HL-60 (cell line): ENCODE data around the gene ZC3H4.

ENCODE experiments used
- GABPA ChIP-seq: IDR thresholded peaks from 2 replicates; pipeline ENCODE4 v1.6.1; 2012; ENCODE audit warnings: low read depth
- POLR2AphosphoS5 ChIP-seq: IDR thresholded peaks from 2 replicates; pipeline ENCODE4 v1.6.1; 2012; ENCODE audit warnings: low read depth
- TF ChIP-seq, protein P1 (sequence below): IDR thresholded peaks from one replicate; pipeline ENCODE4 v1.5.1; 2011; ENCODE audit warnings: low read length, control low read depth, inconsistent platforms; ENCODE audit not compliant: insufficient read depth
- TF ChIP-seq, protein P2 (sequence below): IDR thresholded peaks from 2 replicates; pipeline ENCODE4 v1.6.1; 2012; ENCODE audit warnings: low read depth; ENCODE audit not compliant: insufficient replicate concordance

DNA sequence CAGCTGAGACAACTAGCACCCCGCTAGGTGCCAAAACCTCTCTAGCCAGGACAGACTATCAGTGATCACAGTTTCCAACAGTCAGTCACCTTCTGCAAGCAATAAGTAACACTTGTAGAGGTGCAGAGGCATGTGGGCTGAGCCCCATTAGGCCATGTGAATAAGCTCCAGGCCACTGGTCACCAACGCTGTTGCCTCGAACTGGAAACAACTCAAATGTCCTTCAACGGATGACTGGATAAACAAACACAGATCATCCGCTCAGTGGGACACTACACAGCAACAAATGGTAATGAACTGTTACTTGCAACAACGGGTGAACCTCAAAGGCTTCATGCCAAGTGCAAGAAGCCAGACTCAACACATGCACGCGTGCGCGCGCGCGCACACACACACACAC is 37.6 kb downstream of the ZC3H4 start:
- TF ChIP-seq, protein P1, sequence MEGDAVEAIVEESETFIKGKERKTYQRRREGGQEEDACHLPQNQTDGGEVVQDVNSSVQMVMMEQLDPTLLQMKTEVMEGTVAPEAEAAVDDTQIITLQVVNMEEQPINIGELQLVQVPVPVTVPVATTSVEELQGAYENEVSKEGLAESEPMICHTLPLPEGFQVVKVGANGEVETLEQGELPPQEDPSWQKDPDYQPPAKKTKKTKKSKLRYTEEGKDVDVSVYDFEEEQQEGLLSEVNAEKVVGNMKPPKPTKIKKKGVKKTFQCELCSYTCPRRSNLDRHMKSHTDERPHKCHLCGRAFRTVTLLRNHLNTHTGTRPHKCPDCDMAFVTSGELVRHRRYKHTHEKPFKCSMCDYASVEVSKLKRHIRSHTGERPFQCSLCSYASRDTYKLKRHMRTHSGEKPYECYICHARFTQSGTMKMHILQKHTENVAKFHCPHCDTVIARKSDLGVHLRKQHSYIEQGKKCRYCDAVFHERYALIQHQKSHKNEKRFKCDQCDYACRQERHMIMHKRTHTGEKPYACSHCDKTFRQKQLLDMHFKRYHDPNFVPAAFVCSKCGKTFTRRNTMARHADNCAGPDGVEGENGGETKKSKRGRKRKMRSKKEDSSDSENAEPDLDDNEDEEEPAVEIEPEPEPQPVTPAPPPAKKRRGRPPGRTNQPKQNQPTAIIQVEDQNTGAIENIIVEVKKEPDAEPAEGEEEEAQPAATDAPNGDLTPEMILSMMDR = no peak
- no peak for TF ChIP-seq POLR2AphosphoS5
- no peak for TF ChIP-seq GABPA
- TF ChIP-seq, protein P2, sequence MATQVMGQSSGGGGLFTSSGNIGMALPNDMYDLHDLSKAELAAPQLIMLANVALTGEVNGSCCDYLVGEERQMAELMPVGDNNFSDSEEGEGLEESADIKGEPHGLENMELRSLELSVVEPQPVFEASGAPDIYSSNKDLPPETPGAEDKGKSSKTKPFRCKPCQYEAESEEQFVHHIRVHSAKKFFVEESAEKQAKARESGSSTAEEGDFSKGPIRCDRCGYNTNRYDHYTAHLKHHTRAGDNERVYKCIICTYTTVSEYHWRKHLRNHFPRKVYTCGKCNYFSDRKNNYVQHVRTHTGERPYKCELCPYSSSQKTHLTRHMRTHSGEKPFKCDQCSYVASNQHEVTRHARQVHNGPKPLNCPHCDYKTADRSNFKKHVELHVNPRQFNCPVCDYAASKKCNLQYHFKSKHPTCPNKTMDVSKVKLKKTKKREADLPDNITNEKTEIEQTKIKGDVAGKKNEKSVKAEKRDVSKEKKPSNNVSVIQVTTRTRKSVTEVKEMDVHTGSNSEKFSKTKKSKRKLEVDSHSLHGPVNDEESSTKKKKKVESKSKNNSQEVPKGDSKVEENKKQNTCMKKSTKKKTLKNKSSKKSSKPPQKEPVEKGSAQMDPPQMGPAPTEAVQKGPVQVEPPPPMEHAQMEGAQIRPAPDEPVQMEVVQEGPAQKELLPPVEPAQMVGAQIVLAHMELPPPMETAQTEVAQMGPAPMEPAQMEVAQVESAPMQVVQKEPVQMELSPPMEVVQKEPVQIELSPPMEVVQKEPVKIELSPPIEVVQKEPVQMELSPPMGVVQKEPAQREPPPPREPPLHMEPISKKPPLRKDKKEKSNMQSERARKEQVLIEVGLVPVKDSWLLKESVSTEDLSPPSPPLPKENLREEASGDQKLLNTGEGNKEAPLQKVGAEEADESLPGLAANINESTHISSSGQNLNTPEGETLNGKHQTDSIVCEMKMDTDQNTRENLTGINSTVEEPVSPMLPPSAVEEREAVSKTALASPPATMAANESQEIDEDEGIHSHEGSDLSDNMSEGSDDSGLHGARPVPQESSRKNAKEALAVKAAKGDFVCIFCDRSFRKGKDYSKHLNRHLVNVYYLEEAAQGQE = no peak
